HL-60 (cell line): Measurements from ENCODE around the gene PKD2.
"Not testable (repeated sequence)": the region's sequence is repeated elsewhere in the genome, so short reads cannot be mapped to it uniquely, and the experiment has no call there.

Experiments
- CTCF ChIP-seq: IDR thresholded peaks from one replicate; pipeline ENCODE4 v1.5.1; 2011; ENCODE audit warnings: low read length, control low read depth, inconsistent platforms; ENCODE audit not compliant: insufficient read depth
- GABPA ChIP-seq: IDR thresholded peaks from 2 replicates; pipeline ENCODE4 v1.6.1; 2012; ENCODE audit warnings: low read depth
- POLR2AphosphoS5 ChIP-seq: IDR thresholded peaks from 2 replicates; pipeline ENCODE4 v1.6.1; 2012; ENCODE audit warnings: low read depth
- TF ChIP-seq, protein P1 (sequence below): IDR thresholded peaks from 2 replicates; pipeline ENCODE4 v1.6.1; 2012; ENCODE audit warnings: low read depth; ENCODE audit not compliant: insufficient replicate concordance

- TF ChIP-seq CTCF, POLR2AphosphoS5, GABPA: not testable (repeated sequence)
- TF ChIP-seq, protein P1, sequence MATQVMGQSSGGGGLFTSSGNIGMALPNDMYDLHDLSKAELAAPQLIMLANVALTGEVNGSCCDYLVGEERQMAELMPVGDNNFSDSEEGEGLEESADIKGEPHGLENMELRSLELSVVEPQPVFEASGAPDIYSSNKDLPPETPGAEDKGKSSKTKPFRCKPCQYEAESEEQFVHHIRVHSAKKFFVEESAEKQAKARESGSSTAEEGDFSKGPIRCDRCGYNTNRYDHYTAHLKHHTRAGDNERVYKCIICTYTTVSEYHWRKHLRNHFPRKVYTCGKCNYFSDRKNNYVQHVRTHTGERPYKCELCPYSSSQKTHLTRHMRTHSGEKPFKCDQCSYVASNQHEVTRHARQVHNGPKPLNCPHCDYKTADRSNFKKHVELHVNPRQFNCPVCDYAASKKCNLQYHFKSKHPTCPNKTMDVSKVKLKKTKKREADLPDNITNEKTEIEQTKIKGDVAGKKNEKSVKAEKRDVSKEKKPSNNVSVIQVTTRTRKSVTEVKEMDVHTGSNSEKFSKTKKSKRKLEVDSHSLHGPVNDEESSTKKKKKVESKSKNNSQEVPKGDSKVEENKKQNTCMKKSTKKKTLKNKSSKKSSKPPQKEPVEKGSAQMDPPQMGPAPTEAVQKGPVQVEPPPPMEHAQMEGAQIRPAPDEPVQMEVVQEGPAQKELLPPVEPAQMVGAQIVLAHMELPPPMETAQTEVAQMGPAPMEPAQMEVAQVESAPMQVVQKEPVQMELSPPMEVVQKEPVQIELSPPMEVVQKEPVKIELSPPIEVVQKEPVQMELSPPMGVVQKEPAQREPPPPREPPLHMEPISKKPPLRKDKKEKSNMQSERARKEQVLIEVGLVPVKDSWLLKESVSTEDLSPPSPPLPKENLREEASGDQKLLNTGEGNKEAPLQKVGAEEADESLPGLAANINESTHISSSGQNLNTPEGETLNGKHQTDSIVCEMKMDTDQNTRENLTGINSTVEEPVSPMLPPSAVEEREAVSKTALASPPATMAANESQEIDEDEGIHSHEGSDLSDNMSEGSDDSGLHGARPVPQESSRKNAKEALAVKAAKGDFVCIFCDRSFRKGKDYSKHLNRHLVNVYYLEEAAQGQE = not testable (repeated sequence)
These were observed 100.7 kb downstream of the PKD2 start for GRCh38 chr4:88108108-88108465.
